Choroid plexus epithelial cell (primary cell): Measurements from ENCODE around the gene TLE3.

ENCODE experiments used
- DNase-seq: peaks from one replicate; pipeline ENCODE4 v3.0.0-alpha.2; 2010; ENCODE audit warnings: low read depth
- H3K4me3 ChIP-seq: 2 replicates; pipeline ENCODE4 v1.5.1; 2011; ENCODE audit warnings: low read depth, mild to moderate bottlenecking, control low read depth, low read length, moderate library complexity
- TF ChIP-seq, protein P1 (sequence below): conservative IDR thresholded peaks from 2 replicates; pipeline ENCODE4 v1.5.1; 2011; ENCODE audit warnings: low read depth, mild to moderate bottlenecking, control low read depth, inconsistent platforms, low read length, moderate library complexity

Gene TLE3

DNA sequence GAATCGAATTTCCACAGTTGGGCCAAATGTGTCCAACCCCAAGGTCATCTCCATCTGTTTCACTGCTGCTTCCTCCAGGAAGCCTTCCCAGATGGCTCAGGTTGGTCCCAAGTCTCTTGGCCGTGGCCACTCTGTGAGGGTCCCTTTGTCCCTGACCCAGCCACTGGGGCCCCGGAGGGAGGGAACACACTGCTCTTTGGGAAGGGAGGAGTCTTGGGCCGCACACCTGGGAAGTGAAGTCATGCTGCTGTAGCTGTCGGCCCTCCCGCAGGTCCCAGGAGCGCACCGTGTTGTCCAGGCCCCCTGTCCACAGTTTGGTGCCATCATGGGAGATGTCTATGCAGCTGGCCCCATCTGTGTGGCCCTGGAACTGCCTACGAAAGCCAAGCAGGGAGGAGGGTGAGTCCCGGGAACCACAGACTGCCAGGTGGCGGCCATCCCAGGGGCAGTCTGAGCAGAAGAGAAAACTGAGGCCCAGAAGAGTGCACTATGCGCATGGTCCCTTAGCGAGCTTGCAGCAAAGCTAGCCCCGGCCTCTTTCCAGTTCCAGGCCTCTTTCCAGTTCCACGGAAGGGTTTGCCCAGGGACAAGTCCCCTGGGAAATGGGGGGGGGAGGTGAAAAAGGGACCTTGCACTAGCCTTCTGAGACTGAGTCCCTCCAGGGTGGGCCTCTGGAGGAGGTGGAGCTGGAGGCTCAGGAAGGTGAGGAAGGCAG lies 44.6 kb downstream of the TLE3 start:
- DNase-seq, result no peak
- no peak overlapping the region for H3K4me3 ChIP-seq
- TF ChIP-seq, protein P1, sequence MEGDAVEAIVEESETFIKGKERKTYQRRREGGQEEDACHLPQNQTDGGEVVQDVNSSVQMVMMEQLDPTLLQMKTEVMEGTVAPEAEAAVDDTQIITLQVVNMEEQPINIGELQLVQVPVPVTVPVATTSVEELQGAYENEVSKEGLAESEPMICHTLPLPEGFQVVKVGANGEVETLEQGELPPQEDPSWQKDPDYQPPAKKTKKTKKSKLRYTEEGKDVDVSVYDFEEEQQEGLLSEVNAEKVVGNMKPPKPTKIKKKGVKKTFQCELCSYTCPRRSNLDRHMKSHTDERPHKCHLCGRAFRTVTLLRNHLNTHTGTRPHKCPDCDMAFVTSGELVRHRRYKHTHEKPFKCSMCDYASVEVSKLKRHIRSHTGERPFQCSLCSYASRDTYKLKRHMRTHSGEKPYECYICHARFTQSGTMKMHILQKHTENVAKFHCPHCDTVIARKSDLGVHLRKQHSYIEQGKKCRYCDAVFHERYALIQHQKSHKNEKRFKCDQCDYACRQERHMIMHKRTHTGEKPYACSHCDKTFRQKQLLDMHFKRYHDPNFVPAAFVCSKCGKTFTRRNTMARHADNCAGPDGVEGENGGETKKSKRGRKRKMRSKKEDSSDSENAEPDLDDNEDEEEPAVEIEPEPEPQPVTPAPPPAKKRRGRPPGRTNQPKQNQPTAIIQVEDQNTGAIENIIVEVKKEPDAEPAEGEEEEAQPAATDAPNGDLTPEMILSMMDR, result no peak

DNA sequence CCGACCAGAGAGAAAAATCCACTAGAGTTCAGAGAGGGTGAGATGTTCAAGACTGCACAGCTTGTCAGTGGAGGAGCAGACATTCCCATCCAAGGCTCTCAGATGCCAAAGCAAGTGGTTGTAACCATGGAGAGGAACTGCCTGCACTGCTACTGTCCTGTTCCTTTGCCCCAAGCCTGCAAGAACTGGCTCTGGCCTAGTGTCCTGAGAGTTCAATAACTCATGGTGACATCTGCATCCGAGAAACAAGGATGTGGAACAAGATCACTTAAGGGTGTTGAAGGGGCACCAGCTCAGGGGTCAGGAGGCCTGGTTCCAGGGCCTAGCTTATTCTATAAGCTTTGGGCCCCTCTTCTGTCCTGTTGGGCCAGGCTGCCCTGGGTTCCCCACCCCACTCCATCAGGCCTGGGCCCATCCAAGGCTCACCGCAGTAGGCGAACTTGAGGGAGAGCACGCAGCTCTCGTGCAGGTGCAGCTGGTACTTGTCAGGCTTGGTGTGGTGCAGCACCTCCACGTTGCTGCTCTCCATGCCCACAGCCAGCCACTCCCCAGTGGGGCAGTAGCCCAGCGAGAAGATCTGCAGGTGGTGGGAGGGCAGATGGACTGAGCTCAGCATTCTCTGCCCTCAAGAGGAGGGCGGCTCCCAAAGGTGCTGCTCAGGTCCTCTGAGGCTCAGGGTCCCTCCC lies 45.6 kb downstream of the TLE3 start:
- TF ChIP-seq, protein P1, result no peak
- no peak for DNase-seq
- H3K4me3 ChIP-seq, result no peak overlapping the region

DNA sequence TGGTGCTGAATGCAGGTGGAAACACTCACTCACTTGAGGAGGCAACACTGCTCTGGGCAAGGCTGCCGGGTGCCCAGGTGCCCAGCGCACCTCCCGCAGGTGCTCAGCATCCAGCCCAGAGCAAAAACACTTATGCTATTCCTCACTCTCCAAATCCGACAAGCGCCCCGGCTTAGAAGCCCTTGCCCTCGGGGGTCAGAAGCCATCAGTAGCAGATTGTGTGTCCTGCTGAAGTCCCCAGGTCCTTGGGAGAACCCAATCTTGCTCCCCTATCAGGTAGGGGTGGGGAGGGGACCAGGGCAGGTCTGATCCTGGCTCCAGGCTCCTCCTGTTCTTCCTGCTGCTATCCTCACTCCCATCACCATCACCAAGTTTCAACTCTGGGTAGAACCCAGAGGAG lies 46.7 kb downstream of the TLE3 start:
- DNase-seq, result no peak
- TF ChIP-seq, protein P1, result no peak
- H3K4me3 ChIP-seq, result no peak overlapping the region

DNA sequence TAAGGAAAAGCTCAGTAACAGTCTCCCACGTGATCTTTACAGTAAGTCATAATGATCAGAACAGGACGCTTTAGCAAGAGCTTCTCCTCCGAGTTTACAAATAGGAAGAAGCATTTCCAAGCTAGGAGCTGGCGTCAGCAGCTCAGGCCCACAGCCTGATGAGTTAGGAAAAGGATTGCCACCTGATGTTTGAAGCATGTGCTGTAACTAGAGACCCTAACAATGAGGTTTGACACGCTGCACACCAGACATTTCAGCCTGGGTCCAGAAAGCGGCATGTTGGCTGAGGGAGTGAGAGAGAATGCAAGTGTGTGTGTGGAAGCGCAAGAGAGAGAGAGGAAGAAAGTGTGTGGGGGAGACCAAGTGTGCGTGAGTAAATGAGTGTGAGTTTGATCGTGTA lies 47.3 kb downstream of the TLE3 start:
- DNase-seq, result no peak
- TF ChIP-seq, protein P1, result no peak
- no peak overlapping the region for H3K4me3 ChIP-seq

DNA sequence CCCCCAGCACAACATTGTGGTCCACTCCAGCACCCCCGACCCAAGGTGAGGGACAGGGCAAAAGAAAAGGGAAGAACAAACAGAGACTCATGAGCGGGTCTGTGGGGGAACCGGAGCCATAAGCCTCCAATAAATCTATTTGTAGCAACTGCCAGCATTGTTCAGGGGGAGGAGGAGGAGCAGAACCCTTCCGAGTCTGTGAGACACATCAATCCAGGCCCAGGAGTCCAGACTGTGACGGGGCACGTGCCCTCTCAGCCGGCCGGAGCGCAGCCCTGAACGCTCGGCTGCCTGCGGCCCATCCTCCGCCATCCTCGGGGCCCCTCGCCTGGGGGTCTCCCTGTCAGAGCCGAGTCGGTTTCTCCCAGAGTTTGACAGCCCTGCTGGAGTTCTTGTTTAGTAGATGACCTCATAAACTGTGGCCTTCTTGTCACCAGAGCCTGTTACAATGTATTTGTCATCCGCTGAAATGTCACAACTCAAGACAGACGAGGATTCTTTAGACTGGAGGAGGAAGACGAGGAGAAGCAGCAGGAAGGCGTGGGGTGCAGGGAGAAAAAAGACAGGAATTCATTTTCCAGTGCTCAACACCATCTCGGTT lies 47.9 kb downstream of the TLE3 start:
- TF ChIP-seq, protein P1, result no peak
- no peak overlapping the region for H3K4me3 ChIP-seq
- no peak for DNase-seq

DNA sequence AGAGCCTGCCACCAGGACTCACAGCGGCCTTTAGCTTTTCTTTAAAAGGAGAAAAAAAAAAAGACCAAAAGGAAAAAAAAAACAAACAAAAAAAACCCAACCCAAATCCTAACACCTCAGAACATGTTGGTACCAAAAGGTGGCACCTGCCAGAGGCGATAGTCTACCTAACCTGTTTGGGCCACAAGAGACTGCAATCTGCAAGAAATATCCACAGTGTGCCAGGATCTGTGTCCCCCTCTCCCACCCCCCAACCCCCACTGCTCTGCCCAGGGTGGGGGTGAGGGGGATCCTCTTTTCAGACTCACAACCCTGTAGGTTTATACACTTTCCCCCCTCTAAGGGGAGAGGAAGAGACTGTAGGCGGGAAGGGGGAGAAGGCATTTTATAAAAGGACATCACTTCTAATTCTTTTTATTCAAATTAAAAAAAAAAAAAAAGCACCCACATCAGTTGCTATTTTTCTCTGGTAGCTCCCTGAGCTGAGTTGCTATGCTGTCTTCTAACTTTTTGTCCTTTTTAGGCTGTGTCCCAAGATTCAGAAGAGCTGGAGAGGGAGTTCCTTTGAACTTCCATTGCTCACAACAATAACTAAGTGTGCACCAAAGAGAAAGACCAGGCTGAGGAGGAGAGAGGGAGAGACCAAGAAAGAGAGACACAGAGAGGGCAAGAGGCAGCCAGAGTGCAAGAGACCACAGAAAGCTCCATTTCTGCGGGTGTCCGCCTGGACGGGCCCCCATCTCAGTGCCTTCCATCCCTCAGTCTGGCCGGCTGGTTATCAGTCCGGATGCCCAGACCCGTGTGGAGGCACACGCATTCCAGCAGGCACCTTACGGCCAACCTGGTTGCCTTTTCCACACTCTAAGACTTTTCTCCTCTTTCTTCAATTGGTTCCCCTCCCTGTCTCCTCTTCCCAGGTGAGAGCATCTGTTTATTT lies 48.9 kb downstream of the TLE3 start:
- no peak for DNase-seq
- H3K4me3 ChIP-seq, result no peak overlapping the region
- TF ChIP-seq, protein P1, result no peak
